GM21526 (cell line): Measurements from ENCODE around the gene CCL18.
"Not testable (repeated sequence)": the region's sequence is repeated elsewhere in the genome, so short reads cannot be mapped to it uniquely, and the experiment has no call there.

Experiments used
- ATAC-seq: cut with Tn5 transposase; IDR thresholded peaks from one replicate; pipeline ENCODE4 v1.9.1; 2021; ENCODE audit warnings: moderate library complexity; ENCODE audit not compliant: unreplicated experiment, low FRiP score

CCL18 gene

GRCh38 chr17:36099004-36099403, 34.9 kb downstream of the CCL18 start:
- ATAC-seq = not testable (repeated sequence)

DNA sequence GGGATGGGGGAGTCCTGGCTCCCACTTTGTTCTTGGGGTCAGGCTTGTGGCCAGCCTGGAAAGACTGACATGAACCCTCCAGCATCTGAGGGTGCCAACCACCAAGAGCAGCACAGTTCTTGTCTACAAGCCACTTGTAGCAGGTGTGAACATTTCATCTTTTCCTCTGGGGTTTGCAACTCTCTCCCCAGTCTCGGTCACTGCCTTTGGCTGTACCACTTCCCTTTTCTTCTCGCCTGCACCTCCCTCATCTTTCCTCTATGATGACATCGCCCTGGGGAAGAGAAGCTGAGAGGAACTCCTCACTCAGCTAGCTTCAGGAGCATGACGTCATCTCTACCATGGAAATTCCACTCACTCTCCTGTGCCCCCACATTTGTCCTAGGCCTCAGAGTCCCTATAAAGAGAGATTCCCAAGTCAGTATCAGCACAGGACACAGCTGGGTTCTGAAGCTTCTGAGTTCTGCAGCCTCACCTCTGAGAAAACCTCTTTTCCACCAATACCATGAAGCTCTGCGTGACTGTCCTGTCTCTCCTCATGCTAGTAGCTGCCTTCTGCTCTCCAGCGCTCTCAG, 39.4 kb downstream of the CCL18 start, which contains the start of gene CCL4:
Gene CCL4 (plus strand): TSS at position 427 of the 575 bp plus-strand sequence. CDS start 79 bp downstream, at position 506.
- peak; percentile 57 for ATAC-seq

- ATAC-seq = not testable (repeated sequence)
Observed at GRCh38 chr17:36104246-36104645, 40.2 kb downstream of the CCL18 start.

- no peak for ATAC-seq
Observed at GRCh38 chr17:36104701-36105181, 40.7 kb downstream of the CCL18 start.

- ATAC-seq = no peak
Observed at GRCh38 chr17:36105781-36106492, 41.9 kb downstream of the CCL18 start.

GRCh38 chr17:36106493-36106835, 42.4 kb downstream of the CCL18 start:
- ATAC-seq = no peak

DNA sequence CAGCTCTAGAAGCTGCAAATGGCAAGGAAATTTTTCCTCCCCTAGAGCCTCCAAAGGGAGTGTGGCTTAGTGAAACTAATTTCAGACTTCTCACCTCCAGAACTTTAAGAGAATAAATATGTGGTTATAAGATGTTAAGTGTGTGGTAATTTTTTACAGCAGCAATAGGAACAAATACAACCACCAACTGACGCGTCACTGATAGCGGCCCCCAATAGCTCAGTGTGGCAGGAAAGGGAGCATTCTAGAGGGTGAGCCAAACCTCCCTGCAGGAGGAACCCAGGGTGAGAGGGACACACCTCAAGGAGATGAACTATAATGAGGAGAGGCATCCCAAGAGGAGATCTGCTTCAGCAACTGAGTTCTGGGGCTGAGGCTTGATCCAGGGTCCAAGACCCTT, 43.6 kb downstream of the CCL18 start:
- ATAC-seq = no peak

DNA sequence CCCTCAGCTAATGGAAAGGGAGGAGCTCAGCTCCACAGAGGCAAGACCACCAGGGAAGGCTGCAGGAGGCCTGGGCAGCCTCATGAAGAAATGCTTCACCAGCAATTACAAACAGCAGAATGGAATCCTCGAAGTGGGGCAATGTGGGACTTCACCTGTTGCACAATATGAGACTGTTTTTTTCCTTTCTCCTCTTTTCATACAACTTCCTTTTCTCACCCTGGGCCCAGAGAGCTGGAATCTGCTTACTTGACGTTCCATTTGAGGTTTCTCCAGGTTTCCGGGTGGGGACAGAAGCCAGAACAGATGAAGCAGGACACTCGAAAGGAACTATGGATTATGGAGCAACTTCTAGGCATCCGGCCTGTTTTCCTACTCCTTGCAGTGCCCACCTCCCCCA, 44.2 kb downstream of the CCL18 start:
- ATAC-seq = not testable (repeated sequence)

DNA sequence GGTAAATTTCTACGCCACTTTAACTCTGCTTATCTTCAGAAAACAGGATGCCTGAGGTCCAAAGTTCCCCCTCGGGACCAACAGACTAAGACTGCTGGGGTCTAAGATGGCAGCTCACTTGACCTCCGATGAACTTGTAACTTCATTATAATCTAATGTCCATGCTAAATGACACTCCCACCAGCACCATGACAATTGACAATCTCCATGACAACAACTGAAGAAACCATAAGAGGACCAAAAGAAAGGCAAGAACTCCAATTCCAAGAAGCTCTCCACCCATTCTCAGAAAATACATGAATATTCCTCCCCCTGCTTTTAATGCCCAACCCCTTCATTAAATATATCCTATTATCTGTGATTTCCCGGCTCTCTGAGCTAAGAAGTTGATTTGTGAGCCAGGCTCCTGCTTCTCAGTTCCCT, 47.0 kb downstream of the CCL18 start:
- no peak for ATAC-seq

GRCh38 chr17:36112572-36112971, 48.5 kb downstream of the CCL18 start:
- no peak for ATAC-seq

DNA sequence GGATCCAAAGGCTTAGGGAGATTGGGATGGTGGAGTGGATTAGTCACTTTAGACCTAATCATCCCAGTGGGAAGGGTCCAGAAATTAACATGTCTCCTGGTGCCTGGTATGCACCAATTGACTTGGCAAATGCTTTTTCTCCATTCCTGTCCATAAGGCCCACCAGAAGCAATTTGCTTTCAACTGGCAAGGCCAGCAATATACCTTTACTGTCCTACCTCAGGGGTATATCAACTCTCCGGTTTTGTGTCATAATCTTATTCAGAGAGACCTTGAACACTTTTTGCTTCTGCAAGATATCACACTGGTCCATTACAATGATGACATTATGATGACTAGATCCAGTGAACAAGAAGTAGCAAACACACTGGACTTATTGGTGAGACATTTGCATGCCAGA, 49.1 kb downstream of the CCL18 start:
- not testable (repeated sequence) for ATAC-seq

DNA sequence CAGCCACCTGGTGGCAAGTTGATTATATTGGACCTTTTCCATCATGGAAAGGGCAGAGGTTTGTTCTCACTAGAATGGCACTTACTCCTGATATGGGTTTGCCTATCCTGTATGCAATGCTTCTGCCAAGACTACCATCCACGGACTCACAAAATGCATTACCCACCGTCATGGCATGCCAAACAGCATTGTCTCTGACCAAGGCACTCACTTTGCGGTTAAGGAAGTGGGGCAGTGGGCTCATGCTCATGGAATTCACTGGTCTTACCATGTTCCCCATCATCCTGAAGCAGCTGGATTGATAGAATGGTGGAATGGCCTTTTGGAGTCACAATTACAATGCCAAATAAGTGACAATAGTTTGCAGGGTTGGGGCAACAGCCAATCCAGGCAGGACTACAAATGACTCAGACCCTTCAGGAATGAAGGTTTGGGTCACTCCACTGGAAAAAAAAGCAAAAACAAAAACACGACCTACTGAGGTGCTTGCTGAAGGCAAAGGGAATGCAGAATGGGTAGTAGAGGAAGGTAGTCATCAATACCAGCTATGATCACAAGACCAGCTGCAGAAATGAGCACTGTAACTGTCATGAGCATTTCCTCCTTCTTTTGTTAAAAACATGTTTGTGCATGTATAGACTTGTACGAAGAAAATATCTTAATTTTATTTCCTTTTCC, 51.0 kb downstream of the CCL18 start:
- not testable (repeated sequence) for ATAC-seq

GRCh38 chr17:36115649-36115977, 51.5 kb downstream of the CCL18 start:
- not testable (repeated sequence) for ATAC-seq

DNA sequence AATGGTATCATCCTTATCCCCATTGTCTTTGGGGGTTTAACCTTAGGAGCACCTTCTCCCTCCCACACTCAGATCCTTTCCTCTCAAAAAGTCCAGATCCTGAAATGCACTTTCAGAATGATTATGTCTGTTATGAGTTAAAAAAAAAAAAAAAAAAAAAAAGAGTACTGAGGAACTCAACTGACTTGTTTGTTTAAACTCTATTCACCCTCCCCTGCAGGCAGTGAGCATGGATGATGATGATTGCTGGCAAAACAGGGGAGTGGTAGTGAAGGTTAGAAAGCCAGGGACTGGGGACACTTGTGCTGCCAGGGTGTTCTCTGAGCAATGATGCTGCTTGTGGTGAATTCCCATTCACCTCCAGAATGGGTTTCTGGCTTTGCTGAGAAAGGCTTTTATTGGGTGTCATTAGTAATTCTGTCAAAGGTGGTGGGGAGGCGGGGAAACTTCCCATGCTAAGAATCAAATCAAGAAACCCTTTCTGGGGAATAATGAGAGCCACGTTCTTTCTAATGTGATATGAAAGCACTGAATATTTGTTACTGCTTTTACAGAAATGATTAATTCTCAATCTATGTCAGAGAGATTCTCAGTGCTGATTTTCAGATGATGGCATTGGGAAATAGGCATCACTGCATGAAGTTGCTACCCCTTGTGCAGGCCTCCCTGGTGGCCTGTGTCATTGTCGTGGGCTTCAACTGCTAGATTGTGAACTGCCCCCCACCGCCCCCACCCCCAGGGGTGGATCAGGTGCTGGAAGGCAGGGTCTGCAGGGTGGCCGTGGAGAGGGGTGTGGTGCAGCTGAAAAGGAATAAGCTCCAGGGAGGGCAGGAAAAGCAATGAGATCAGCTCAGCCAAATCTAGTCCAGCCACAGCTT, 53.7 kb downstream of the CCL18 start:
- ATAC-seq = no peak

DNA sequence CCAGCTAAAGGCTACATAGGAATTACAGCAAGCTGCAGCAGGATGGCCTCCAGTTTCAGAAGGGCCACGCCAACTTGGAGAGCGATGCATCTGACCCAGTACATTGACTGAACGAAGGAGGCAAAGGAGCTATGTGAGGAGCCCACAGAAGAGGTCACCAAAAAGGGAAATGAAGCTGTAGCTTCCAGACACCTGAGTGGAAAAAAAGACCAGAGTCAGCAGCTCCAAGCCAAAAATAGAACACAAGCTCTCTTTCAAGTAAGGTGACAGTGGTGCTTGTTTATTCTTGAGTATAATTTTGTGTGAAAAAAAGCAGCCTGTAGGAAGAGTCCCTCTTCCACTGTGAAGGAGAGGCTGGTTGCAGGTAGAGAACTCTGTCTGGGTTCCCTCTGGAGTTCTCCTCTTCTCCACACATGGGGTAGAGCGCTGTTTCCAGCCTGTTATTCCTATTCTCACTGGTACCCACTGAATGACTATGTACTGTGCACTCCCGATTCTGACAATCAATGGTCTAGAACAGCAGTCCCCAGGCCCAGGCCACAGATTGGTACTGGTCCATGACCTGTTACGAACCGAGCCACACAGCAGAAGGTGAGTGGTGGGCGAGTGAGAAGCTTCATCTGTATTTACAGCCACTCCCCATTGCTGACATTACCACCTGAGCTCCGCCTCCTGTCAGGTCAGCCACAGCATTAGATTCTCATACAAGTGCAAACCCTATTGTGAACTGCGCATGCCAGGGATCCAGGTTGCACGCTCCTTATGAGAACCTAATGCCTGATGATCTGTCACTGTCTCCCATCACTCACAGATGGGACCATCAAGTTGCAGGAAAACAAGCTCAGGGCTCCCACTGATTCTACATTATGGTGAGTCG, 54.6 kb downstream of the CCL18 start:
- ATAC-seq = no peak

- no peak for ATAC-seq
Observed at GRCh38 chr17:36120221-36120620, 56.1 kb downstream of the CCL18 start.

DNA sequence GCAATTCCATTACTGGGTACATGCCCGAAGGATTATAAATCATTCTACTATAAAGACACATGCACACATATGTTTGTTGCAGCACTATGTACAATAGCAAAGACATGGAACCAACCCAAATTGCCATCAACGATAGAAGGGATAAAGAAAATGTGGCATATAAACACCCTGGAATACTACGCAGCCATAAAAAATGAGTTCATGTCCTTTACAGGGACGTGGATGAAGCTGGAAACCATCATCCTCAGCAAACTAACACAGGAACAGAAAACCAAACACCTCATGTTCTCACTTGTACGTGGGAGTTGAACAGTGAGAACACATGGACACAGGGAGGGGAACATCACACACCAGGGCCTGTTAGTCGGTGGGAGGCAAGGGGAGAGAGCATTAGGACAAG, 57.0 kb downstream of the CCL18 start:
- ATAC-seq = not testable (repeated sequence)
